Kidney glomerular epithelial cell (primary cell): ENCODE data around the gene PRSS12.
"Not testable (repeated sequence)": the region's sequence is repeated elsewhere in the genome, so short reads cannot be mapped to it uniquely, and the experiment has no call there.

Source experiments
- DNase-seq: peaks from one replicate; lab custom pipeline; 2025; lab: John Stamatoyannopoulos, UW

PRSS12 gene

GRCh38 chr4:118278473-118279274 lies 74.1 kb downstream of the PRSS12 start:
- DNase-seq, result peak; percentile 90

- DNase-seq, result no peak
Measured at GRCh38 chr4:118277243-118277642, 75.6 kb downstream of the PRSS12 start.

- DNase-seq, result no peak
Measured at GRCh38 chr4:118276580-118276979, 76.2 kb downstream of the PRSS12 start.

GRCh38 chr4:118273642-118274041 lies 79.2 kb downstream of the PRSS12 start:
- no peak for DNase-seq

- no peak for DNase-seq
Measured at GRCh38 chr4:118271788-118272187, 81.0 kb downstream of the PRSS12 start.

GRCh38 chr4:118270492-118270891 lies 82.3 kb downstream of the PRSS12 start:
- peak; percentile 20 for DNase-seq

- DNase-seq, result no peak
Measured at GRCh38 chr4:118268780-118269179, 84.0 kb downstream of the PRSS12 start.

GRCh38 chr4:118266145-118266496 lies 86.7 kb downstream of the PRSS12 start:
- not testable (repeated sequence) for DNase-seq

- DNase-seq, result peak; percentile 15
Measured at GRCh38 chr4:118265312-118266144, 87.3 kb downstream of the PRSS12 start.

GRCh38 chr4:118264096-118264495 lies 88.7 kb downstream of the PRSS12 start:
- no peak for DNase-seq

- DNase-seq, result no peak
Measured at GRCh38 chr4:118260309-118260708, 92.5 kb downstream of the PRSS12 start.

- DNase-seq, result no peak
Measured at GRCh38 chr4:118259111-118259510, 93.7 kb downstream of the PRSS12 start.

- DNase-seq, result no peak
Measured at GRCh38 chr4:118254368-118254767, 98.4 kb downstream of the PRSS12 start.

GRCh38 chr4:118249890-118250289 lies 102.9 kb downstream of the PRSS12 start:
- DNase-seq, result no peak

GRCh38 chr4:118237531-118237930 lies 115.3 kb downstream of the PRSS12 start:
- DNase-seq, result no peak

- DNase-seq, result no peak
Measured at GRCh38 chr4:118235566-118236120, 117.2 kb downstream of the PRSS12 start.
